NCI-H128 (cell line): Measurements from ENCODE around the gene SLC5A4.
"Not testable (repeated sequence)": the region's sequence is repeated elsewhere in the genome, so short reads cannot be mapped to it uniquely, and the experiment has no call there.

Experiments used
- DNase-seq: peaks from one replicate; lab custom pipeline; 2025; ENCODE audit not compliant: unreplicated experiment; lab: John Stamatoyannopoulos, UW

The SLC5A4 gene

GRCh38 chr22:32255217-32255616 lies at the start of gene SLC5A4:
TSS of gene SLC5A4 (minus strand) at chr22:32255347. CDS start at chr22:32255329, 18 bp downstream.
- no peak for DNase-seq

- DNase-seq = not testable (repeated sequence)
These were observed 38.8 kb upstream of the SLC5A4 start for GRCh38 chr22:32293921-32294320.

GRCh38 chr22:32286290-32286840 lies 31.2 kb upstream of the SLC5A4 start:
- no peak for DNase-seq

GRCh38 chr22:32281072-32281471 lies 25.9 kb upstream of the SLC5A4 start:
- no peak for DNase-seq

- DNase-seq = not testable (repeated sequence)
These were observed 20.2 kb upstream of the SLC5A4 start for GRCh38 chr22:32275353-32275752.

DNA sequence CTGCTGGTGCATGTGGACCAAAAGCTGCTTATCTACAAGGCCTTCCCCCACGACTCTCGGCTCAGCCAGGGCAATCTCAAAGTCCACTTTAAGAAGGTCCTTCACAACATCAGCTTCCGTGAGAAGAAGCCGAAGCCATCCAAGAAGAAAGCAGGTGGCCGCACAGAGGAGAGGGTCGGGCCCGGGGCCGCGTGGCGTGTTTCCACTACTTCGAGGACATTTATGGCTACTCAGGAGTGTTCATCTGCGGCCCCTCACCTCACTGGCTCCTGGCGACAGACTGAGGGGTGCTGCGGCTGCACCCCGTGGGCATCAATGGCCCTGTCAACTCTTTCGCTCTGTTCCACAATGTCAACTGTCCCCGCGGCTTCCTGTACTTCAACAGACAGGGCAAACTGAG lies 16.2 kb upstream of the SLC5A4 start:
- no peak for DNase-seq

- no peak for DNase-seq
These were observed 15.7 kb upstream of the SLC5A4 start for GRCh38 chr22:32270641-32271369.

GRCh38 chr22:32269316-32269715 lies 14.2 kb upstream of the SLC5A4 start:
- no peak for DNase-seq

DNA sequence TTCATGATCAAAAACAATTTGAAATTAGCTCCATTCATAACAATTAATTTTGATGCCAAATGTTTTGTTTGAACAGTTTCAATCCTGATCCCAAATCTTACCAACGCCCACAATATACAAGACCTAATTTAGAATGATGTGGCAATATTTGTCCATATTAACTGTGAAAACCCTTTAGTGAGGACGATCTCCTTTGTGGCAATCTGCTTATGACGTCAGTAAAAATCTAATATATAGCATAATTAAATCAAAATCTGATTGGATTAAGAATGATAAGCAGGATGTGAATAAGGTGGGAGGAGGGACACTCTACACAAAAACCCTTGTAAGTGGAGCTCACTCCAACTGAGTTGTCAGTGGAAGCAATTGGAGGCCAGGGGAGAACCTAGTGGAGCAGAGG lies 11.9 kb upstream of the SLC5A4 start:
- no peak for DNase-seq

DNA sequence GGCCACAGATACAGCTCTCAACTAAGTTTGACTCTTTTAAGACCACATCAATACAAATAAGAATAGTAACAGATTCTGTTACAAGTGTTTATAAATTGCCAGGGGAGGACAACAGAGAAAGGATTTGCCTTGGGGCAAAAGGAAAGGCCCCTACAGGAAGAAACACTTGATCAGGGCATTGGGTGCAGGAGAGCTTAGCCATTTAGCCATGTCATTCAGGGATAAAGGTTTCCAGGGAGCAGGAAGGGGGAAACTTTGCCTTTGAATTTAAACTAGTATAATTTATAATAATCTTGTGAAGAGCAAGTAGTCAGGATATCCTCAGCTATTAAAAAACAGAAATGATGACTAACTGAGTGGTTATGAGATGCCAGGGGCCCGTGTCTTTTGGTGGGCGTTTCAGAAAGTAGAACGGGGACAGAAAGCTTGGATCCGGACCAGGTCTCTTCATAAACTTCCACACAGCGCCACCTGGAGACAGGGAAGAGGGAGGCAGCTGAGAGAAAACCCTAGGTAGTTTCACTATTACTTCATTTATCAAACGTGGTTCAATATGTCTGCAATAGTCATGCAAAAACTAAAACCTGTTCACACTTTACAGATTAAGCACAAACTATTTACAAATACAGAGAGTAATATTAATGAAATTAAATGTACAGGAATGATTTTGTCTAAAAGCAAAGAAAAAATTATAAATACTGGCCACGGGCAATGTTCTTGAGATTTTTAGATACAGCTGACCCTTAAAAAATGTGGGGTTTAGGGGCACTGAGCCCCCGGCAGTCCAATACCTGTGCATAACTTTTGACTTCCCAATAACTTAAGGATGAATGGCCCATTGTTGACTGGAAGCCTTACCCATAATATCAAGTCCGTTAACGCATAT lies 11.0 kb upstream of the SLC5A4 start:
- DNase-seq = peak; percentile 58

GRCh38 chr22:32263678-32264077 lies 8.5 kb upstream of the SLC5A4 start:
- DNase-seq = not testable (repeated sequence)

DNA sequence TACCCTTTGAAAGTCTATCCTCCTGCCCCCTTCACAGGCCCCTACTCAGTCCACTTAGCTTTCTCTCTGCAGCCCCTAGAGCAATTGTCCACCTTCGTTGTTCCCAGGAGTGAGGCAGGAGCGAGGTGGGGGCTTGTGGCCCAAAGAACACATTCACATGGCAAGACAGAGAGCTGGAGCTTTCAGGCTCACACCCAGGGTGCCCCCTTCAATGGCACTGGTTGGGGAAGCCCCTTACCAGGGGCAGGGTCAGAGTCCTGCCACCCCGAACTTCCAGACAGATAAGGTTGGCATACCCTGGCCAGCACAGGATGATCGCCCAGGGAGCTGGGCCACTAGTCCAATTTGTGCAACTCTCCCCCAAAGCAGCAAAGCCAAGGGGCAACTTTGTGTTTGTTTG lies 6.2 kb upstream of the SLC5A4 start:
- DNase-seq = no peak

DNA sequence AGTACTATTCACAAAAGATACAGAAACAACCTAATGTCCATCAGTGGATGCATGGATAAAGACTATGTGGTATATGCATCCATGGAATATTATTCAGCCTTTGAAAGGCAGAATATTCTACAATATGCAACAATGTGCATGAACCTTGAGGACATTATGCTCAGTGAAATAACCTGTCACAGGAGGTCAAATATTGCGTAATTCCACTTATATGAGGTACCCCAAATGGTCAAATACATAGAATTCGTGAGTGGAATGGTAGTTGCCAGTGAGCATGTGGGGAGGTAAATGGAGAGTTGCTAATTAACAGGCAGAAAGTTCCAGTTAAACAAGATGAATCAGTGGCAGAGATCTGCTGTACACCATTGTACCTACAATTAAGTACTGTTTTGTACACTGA lies 3.6 kb upstream of the SLC5A4 start:
- no peak for DNase-seq

GRCh38 chr22:32255726-32256125 lies 579 bp upstream of the SLC5A4 start:
- no peak for DNase-seq

GRCh38 chr22:32249231-32249630 lies 5.9 kb downstream of the SLC5A4 start:
- DNase-seq = no peak

DNA sequence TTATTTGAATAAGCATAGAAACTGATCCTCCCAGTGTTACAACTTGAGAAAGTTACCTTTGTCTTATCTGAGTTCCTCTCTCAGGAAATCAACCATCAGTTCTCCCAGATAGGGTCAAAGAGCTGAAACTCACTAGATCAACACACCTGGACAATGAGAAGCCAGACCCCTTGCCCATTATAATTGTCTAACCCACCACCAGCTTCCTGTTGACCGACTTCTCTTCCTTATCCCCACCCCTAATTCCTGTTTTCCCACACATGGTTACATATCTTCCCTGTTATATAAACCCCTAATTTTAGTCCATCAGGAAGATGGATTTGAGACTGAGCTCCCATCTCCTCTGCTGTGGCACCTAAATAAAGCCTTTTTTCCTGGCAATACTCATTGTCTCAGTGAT lies 6.9 kb downstream of the SLC5A4 start:
- DNase-seq = no peak

DNA sequence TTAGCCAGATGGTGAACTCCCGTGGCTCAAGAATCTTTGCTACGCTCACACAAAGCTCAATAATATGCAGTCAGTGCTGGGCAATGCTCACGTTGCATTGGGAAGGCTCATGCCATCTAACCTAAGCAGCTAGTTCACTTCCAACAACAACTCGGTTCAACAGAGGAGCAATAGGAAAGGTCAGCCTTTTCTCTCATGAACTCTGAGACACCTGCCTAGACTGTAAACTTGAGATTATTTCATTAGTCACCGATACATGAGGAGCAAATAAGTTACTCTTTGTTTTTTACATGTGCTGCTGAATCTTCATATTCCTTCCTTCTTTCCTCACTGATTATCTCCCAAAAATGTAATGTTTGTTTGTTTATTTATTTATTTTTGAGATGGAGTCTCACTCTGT lies 9.0 kb downstream of the SLC5A4 start:
- no peak for DNase-seq

- no peak for DNase-seq
These were observed 10.1 kb downstream of the SLC5A4 start for GRCh38 chr22:32245042-32245441.

- no peak for DNase-seq
These were observed 10.6 kb downstream of the SLC5A4 start for GRCh38 chr22:32244547-32244946.

GRCh38 chr22:32240461-32240860 lies 14.7 kb downstream of the SLC5A4 start:
- DNase-seq = no peak

DNA sequence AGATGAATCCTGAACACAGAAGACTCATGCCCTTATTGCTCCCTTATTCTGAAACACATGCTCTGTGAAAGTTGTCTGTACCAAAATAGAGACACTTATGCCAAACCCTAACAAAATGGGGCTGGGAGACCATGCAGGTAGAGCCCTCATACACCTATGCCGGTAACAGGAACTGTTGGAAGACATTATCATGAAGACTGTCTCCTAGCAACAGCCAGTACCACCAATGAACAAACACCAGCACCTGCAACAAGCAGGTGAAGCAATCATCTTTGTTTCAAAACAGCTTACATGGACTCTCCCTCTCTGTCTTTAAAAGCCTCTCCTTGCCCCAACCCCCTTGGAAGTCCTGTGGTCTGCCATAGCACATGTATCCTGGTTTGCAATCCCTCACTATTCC lies 17.2 kb downstream of the SLC5A4 start:
- DNase-seq = no peak

- DNase-seq = no peak
These were observed 18.2 kb downstream of the SLC5A4 start for GRCh38 chr22:32236970-32237369.
